Natural killer cell (primary cell): ENCODE results near the gene STPG1. TPM values are rescaled to one million over a fixed set of nuclear protein-coding genes. Genes with fewer than 3 reads are reported as not detected.

Experiments used
- ATAC-seq, 3 donors: fragments of 150-1000 bp in 2 of 3; fragments of 200-7000 bp in 1 of 3; cut with Tn5 transposase; 1 replicate in 1 of 3; 2 replicates in 2 of 3; pipeline ENCODE4 v1.10.0; 2021; ENCODE audit warnings: mild to moderate bottlenecking in 2 of 3, moderate library complexity in 2 of 3
- DNase-seq, 2 donors: peaks; one replicate each; pipeline versions ENCODE4 v3.0.0 to v3.0.0-alpha.2; 2013 to 2021; ENCODE audit warnings: mixed read lengths in 1 of 2
- H3K27ac ChIP-seq: one replicate; pipeline ENCODE4 v1.5.1; 2013; ENCODE audit warnings: mild to moderate bottlenecking, low read length
- H3K27me3 ChIP-seq: one replicate; pipeline ENCODE4 v1.6.1; 2013; ENCODE audit warnings: low read length; ENCODE audit not compliant: control insufficient read depth, insufficient read depth
- H3K36me3 ChIP-seq: one replicate; pipeline ENCODE4 v1.6.1; 2013; ENCODE audit warnings: low read length; ENCODE audit not compliant: control insufficient read depth, insufficient read depth
- H3K4me1 ChIP-seq: one replicate; pipeline ENCODE4 v1.6.1; 2013; ENCODE audit warnings: low read length; ENCODE audit not compliant: control insufficient read depth, insufficient read depth
- H3K4me3 ChIP-seq: one replicate; pipeline ENCODE4 v1.5.1; 2013; ENCODE audit warnings: low read length
- H3K9me3 ChIP-seq: one replicate; pipeline ENCODE4 v1.6.1; 2013; ENCODE audit warnings: low read length; ENCODE audit not compliant: control insufficient read depth, insufficient read depth
- H3K27ac Mint-ChIP-seq, 2 donors: one replicate each; pipeline ENCODE4 v1.8.0; 2022; ENCODE audit warnings: mild to moderate bottlenecking in 2 of 2, mixed read lengths in 2 of 2, moderate library complexity in 1 of 2
- H3K27me3 Mint-ChIP-seq, 2 donors: one replicate each; pipeline ENCODE4 v1.8.0; 2022; ENCODE audit warnings: low read depth in 2 of 2, mixed read lengths in 2 of 2
- H3K36me3 Mint-ChIP-seq: one replicate; pipeline ENCODE4 v1.8.0; 2022; ENCODE audit warnings: mixed read lengths
- H3K4me1 Mint-ChIP-seq, 2 donors: one replicate each; pipeline ENCODE4 v1.8.0; 2022; ENCODE audit warnings: mixed read lengths in 2 of 2
- H3K4me3 Mint-ChIP-seq: one replicate; pipeline ENCODE4 v1.8.0; 2022; ENCODE audit warnings: mild to moderate bottlenecking, moderate library complexity, mixed read lengths
- H3K9me3 Mint-ChIP-seq, 2 donors: one replicate each; pipeline ENCODE4 v1.8.0; 2022; ENCODE audit warnings: mixed read lengths in 2 of 2
- CTCF ChIP-seq: fragments of 200-600 bp; IDR thresholded peaks from one replicate; pipeline ENCODE4 v1.8.0; 2022; ENCODE audit warnings: antibody characterized with exemption
- WGBS: methylation state at CpG from one replicate; pipeline ENCODE4 v1.1.7; 2013; ENCODE audit warnings: missing lambda C conversion rate; ENCODE audit not compliant: insufficient coverage; 5-methylcytosine and 5-hydroxymethylcytosine counted together
- intact Hi-C: fragments of 100-400 bp; cut with micrococcal nuclease; formaldehyde crosslinking; loops from one replicate; pipeline ENCODE4 v1.14.2; 2022
- total RNA-seq, 4 donors: library from RNA; stranded (reverse); fragments of 120-200 nt in 1 of 4; gene quantifications; one replicate each; pipeline versions ENCODE4 v1.2.3 to v1.2.4, GENCODE V29; 2013 to 2022

STPG1 gene
- total RNA-seq, 3 donors from 2014 or later (not counting 1 experiment from before 2014, with no cell fraction given), result 0.87 to 1.7 (median 1.1) TPM

- intact Hi-C loops, result no loop called here
- H3K4me1 ChIP-seq, result peaks cover 19% of the 10 kb centered on the region
- DNase-seq (no peak), ATAC-seq (no peak)
- Mint-ChIP-seq H3K27ac (no peak overlapping the region), H3K27me3 (peaks cover 0 to 21% of the 10 kb centered on the region in 2 donors), H3K36me3 (no peaks in the 10 kb centered on the region), H3K4me1 (peaks cover 8 to 18% of the 10 kb centered on the region in 2 donors), H3K9me3 (no peaks in the 10 kb centered on the region), H3K4me3 (no peak overlapping the region)
- no peak overlapping the region for H3K4me3 ChIP-seq
- H3K36me3 ChIP-seq, result no peaks in the 10 kb centered on the region
- H3K9me3 ChIP-seq, result no peaks in the 10 kb centered on the region
- no peak for TF ChIP-seq CTCF
- WGBS, result no CpG with 5 or more reads among the region's 1 CpG
- no peak overlapping the region for H3K27ac ChIP-seq
- no peaks in the 10 kb centered on the region for H3K27me3 ChIP-seq
Observed at GRCh38 chr1:24387636-24388175, 25.9 kb downstream of the STPG1 start.

- Histone ChIP-seq H3K4me3 (no peak overlapping the region), H3K4me1 (peaks cover 15% of the 10 kb centered on the region), H3K9me3 (no peaks in the 10 kb centered on the region), H3K36me3 (no peaks in the 10 kb centered on the region), H3K27ac (no peak overlapping the region), H3K27me3 (no peaks in the 10 kb centered on the region)
- intact Hi-C loops, result no loop called here
- Mint-ChIP-seq H3K36me3 (no peaks in the 10 kb centered on the region), H3K4me3 (no peak overlapping the region), H3K4me1 (peaks cover 8 to 18% of the 10 kb centered on the region in 2 donors), H3K27ac (no peak overlapping the region), H3K9me3 (no peaks in the 10 kb centered on the region), H3K27me3 (peaks cover 0 to 21% of the 10 kb centered on the region in 2 donors)
- ATAC-seq (no peak), DNase-seq (no peak)
- no peak for TF ChIP-seq CTCF
- 98% methylated on average over 11 of the region's 11 CpGs for WGBS
Observed at GRCh38 chr1:24386931-24387330, 26.7 kb downstream of the STPG1 start.

GRCh38 chr1:24386241-24386640 lies 27.3 kb downstream of the STPG1 start:
- H3K4me1 ChIP-seq, result peaks cover 12% of the 10 kb centered on the region
- DNase-seq, result no peak
- intact Hi-C loops, result no loop called here
- Mint-ChIP-seq H3K4me1 (peaks cover under 1 to 13% of the 10 kb centered on the region in 2 donors), H3K27ac (no peak overlapping the region), H3K36me3 (no peaks in the 10 kb centered on the region), H3K4me3 (no peak overlapping the region), H3K9me3 (no peaks in the 10 kb centered on the region), H3K27me3 (peaks cover 0 to 16% of the 10 kb centered on the region in 2 donors)
- no peaks in the 10 kb centered on the region for H3K27me3 ChIP-seq
- H3K4me3 ChIP-seq, result no peak overlapping the region
- no peaks in the 10 kb centered on the region for H3K36me3 ChIP-seq
- H3K9me3 ChIP-seq, result no peaks in the 10 kb centered on the region
- TF ChIP-seq CTCF, result no peak
- no peak for ATAC-seq
- H3K27ac ChIP-seq, result no peak overlapping the region
- 83% methylated on average over 9 of the region's 9 CpGs for WGBS
